Measurements from ENCODE around the gene CIPC.

DNA sequence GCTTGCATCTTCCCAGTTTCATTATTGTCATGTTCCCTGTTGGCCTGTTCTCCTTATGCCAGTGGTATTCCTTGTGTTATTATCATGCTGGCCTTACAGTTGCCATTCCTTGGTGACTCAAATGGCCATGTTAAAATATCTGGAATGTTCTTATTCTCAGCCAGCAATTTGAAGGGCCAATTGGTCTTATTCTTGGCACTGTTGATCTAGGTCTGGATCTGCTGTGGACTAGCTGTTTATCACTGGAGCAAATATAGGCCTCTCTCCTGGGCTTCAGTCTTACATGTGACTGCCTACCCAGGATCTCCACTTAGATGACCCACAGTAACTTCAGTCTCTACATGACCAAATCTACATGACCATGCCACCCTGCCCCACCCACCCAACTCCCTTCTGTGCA is 5.4 kb downstream of the CIPC start:
- TF ChIP-seq EZH2 (IDR thresholded peaks at IDR 0.05) (no peak), EZH2phosphoT487 (IDR thresholded peaks at IDR 0.05) (no peak)
- TF ChIP-seq, protein P1, sequence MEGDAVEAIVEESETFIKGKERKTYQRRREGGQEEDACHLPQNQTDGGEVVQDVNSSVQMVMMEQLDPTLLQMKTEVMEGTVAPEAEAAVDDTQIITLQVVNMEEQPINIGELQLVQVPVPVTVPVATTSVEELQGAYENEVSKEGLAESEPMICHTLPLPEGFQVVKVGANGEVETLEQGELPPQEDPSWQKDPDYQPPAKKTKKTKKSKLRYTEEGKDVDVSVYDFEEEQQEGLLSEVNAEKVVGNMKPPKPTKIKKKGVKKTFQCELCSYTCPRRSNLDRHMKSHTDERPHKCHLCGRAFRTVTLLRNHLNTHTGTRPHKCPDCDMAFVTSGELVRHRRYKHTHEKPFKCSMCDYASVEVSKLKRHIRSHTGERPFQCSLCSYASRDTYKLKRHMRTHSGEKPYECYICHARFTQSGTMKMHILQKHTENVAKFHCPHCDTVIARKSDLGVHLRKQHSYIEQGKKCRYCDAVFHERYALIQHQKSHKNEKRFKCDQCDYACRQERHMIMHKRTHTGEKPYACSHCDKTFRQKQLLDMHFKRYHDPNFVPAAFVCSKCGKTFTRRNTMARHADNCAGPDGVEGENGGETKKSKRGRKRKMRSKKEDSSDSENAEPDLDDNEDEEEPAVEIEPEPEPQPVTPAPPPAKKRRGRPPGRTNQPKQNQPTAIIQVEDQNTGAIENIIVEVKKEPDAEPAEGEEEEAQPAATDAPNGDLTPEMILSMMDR (IDR thresholded peaks at IDR 0.05): no peak

All from neural progenitor cell (in vitro differentiated cells).